Embryonic facial prominence (tissue), 1 donor: ENCODE measurements around the gene PLPPR2.
"Not testable (repeated sequence)": the region's sequence is repeated elsewhere in the genome, so short reads cannot be mapped to it uniquely, and the experiment has no call there.

Experiments used
- DNase-seq: peaks from one replicate; pipeline ENCODE4 v3.0.0-alpha.2; 2016; ENCODE audit errors: extremely low spot score

PLPPR2 gene

GRCh38 chr19:11370744-11371143 is 15.5 kb downstream of the PLPPR2 start:
- DNase-seq: no peak

GRCh38 chr19:11373166-11373884 is 18.1 kb downstream of the PLPPR2 start:
- DNase-seq: no peak

GRCh38 chr19:11373885-11374432 is 18.7 kb downstream of the PLPPR2 start:
- no peak for DNase-seq

GRCh38 chr19:11374433-11375142 is 19.4 kb downstream of the PLPPR2 start, which contains the start of gene SWSAP1:
SWSAP1 (plus strand) TSS chr19:11374666; CDS start chr19:11374681, 15 bp downstream.
- peak; percentile 100 for DNase-seq

- no peak for DNase-seq
These were observed 20.1 kb downstream of the PLPPR2 start for GRCh38 chr19:11375143-11375948.

GRCh38 chr19:11377237-11377636 is 22.0 kb downstream of the PLPPR2 start:
- no peak for DNase-seq

GRCh38 chr19:11377756-11378155 is 22.5 kb downstream of the PLPPR2 start:
- no peak for DNase-seq

- no peak for DNase-seq
These were observed 23.3 kb downstream of the PLPPR2 start for GRCh38 chr19:11378319-11379189.

- not testable (repeated sequence) for DNase-seq
These were observed 24.1 kb downstream of the PLPPR2 start for GRCh38 chr19:11379269-11379845.

GRCh38 chr19:11379857-11380350 is 24.7 kb downstream of the PLPPR2 start:
- no peak for DNase-seq

GRCh38 chr19:11380653-11381537 is 25.7 kb downstream of the PLPPR2 start:
- peak; percentile 92 for DNase-seq

- no peak for DNase-seq
These were observed 27.9 kb downstream of the PLPPR2 start for GRCh38 chr19:11382898-11383705.

- DNase-seq: no peak
These were observed 28.4 kb downstream of the PLPPR2 start for GRCh38 chr19:11383706-11384048.

- no peak for DNase-seq
These were observed 29.5 kb downstream of the PLPPR2 start for GRCh38 chr19:11384778-11385129.

- DNase-seq: no peak
These were observed 32.2 kb downstream of the PLPPR2 start for GRCh38 chr19:11387162-11388034.

- no peak for DNase-seq
These were observed 35.1 kb downstream of the PLPPR2 start for GRCh38 chr19:11390359-11390758.

- no peak for DNase-seq
These were observed 35.9 kb downstream of the PLPPR2 start for GRCh38 chr19:11390933-11391680.
